Ectodermal cell (in vitro differentiated cells): ENCODE measurements around the gene PRKCH.

Experiments used
- H3K27ac ChIP-seq: 2 replicates; pipeline ENCODE4 v1.7.0; 2013; ENCODE audit warnings: mild to moderate bottlenecking, low read depth, low read length; ENCODE audit not compliant: insufficient read depth, poor library complexity, severe bottlenecking
- H3K27me3 ChIP-seq: 2 replicates; pipeline ENCODE4 v1.7.0; 2013; ENCODE audit warnings: mild to moderate bottlenecking, low read length; ENCODE audit not compliant: insufficient read depth, control insufficient read depth, poor library complexity, severe bottlenecking
- H3K36me3 ChIP-seq: one replicate; pipeline ENCODE4 v1.7.0; 2013; ENCODE audit warnings: low read length; ENCODE audit not compliant: control insufficient read depth, insufficient read depth
- H3K4me1 ChIP-seq: one replicate; pipeline ENCODE4 v1.7.0; 2013; ENCODE audit warnings: low read length; ENCODE audit not compliant: control insufficient read depth, insufficient read depth
- H3K4me3 ChIP-seq: 2 replicates; pipeline ENCODE4 v1.7.0; 2013; ENCODE audit warnings: low read depth, low read length, control low read depth; ENCODE audit not compliant: insufficient read depth
- H3K9me3 ChIP-seq: 2 replicates; pipeline ENCODE4 v1.7.0; 2013; ENCODE audit warnings: mild to moderate bottlenecking, low read length, moderate library complexity; ENCODE audit not compliant: control insufficient read depth
- WGBS, 2 experiments: methylation state at CpG; one replicate each; pipeline ENCODE4 v1.1.7; 2013; ENCODE audit warnings: missing lambda C conversion rate in 2 of 2; 5-methylcytosine and 5-hydroxymethylcytosine counted together

PRKCH gene

DNA sequence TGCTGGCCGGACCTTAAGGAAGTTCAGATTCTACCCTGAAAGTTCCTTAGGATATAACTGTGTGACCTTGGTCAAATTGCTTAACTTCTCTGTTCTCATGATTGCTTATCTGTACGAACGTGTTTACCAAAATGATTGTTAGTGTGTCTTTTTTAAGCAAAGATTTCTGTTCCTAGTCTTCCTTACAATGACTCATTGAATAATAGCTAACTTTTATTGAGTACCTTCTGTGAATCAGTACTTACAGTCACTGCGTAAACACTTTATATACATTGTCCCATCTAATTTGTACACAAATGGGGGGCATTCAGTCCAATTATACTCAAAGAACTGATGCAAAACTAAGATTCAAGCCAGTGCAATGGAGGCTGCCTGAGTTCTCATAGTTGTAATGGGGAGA is 36.0 kb upstream of the PRKCH start:
- Histone ChIP-seq H3K9me3 (no peaks in the 10 kb centered on the region), H3K4me1 (no peaks in the 10 kb centered on the region), H3K36me3 (no peaks in the 10 kb centered on the region), H3K27ac (no peak overlapping the region), H3K27me3 (peaks cover 40% of the 10 kb centered on the region), H3K4me3 (no peak overlapping the region)
- 90 to 96% methylated on average over 4 of the region's 4 CpGs for WGBS, 2 experiments

DNA sequence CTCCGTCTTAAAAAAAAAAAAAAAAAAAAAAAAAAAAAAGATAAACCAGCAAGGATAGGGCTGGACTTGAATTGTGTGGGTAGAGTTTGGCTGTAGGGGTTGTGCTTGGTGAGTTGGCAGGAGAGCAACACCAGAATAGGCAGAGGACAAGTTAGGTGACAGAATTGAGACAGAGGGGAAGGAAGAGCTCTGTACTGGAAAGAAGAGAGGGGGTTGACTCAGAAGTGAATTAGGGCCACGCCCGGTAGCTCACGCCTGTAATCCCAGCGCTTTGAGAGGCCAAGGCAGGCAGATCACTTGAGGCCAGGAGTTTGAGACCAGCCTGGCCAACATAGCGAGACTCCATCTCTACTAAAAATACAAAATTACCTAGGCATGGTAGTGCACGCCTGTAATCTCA is 34.2 kb upstream of the PRKCH start:
- Histone ChIP-seq H3K9me3 (no peaks in the 10 kb centered on the region), H3K27ac (no peak overlapping the region), H3K4me1 (no peaks in the 10 kb centered on the region), H3K4me3 (no peak overlapping the region), H3K27me3 (peaks cover 22% of the 10 kb centered on the region), H3K36me3 (no peaks in the 10 kb centered on the region)
- WGBS, 2 experiments, result 94 to 95% methylated on average over 6 to 7 of the region's 7 CpGs

DNA sequence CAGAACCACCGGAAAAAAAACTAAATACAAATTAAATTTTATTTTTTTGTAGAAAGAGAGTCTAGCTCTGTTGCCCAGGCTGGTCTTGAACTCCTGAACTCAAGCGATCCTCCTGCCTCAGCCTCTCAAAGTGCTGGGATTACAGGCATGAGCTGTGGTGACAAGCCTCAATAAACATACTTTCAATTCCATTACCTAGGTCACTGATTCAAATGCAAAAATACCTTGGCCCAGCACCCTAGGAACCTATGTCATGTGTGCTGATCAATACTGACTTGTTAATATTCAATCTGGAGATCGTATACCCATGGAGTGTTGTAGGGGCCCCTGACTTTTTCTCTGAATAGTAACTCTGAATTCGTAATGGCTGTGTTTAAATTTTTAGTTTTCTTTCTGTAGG is 33.2 kb upstream of the PRKCH start:
- peaks cover 12% of the 10 kb centered on the region for H3K27me3 ChIP-seq
- 88 to 94% methylated on average over 3 to 4 of the region's 4 CpGs for WGBS, 2 experiments

DNA sequence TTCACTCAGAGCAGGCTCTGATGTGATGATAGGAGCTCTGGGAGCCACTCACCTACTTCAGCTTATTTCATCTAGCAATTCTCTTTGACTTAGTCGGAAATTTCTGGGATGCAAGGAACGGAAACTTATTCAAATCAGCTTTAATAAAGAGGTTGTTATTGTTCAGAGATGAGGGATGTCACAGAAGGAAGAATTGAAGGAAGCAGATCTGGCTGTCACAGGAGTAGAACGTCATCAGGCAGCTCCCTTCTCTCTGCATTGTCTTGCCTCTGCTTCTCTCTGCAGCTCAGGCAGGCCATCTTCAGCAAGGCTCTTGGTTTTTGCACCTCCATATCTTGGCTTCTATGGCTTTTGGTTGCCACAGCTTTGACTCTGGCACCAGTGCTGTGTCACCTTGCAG is 32.7 kb upstream of the PRKCH start:
- H3K27me3 ChIP-seq, result peaks cover 7% of the 10 kb centered on the region
- no peaks in the 10 kb centered on the region for H3K4me1 ChIP-seq
- no peaks in the 10 kb centered on the region for H3K36me3 ChIP-seq
- no peak overlapping the region for H3K4me3 ChIP-seq
- H3K27ac ChIP-seq, result no peak overlapping the region
- 82 to 87% methylated on average over 3 of the region's 3 CpGs for WGBS, 2 experiments
- H3K9me3 ChIP-seq, result no peaks in the 10 kb centered on the region

More for the DNA sequence above, 33.2 kb upstream of the PRKCH start:
- H3K27ac ChIP-seq, result no peak overlapping the region
- no peaks in the 10 kb centered on the region for H3K36me3 ChIP-seq
- H3K9me3 ChIP-seq, result no peaks in the 10 kb centered on the region
- no peak overlapping the region for H3K4me3 ChIP-seq
- no peaks in the 10 kb centered on the region for H3K4me1 ChIP-seq

DNA sequence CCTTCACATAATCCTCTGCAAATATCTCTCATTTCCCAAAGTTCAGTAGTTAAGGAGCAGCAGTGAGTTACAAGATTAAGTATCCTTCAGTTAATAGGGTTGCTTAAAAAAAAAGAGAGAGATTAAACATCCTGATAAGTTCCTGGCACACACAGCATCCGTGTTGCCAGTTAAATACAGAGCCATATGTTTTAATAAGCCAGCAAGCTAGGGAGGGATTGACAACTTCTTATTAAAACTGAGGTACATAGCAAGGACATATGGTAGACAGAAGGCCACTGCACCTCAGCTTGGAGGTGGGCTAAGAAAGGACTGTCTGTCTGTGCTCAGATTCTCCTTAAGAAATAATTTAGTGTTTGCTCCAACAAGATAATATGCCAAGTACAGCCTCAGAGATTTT is 30.7 kb upstream of the PRKCH start:
- no peaks in the 10 kb centered on the region for H3K36me3 ChIP-seq

DNA sequence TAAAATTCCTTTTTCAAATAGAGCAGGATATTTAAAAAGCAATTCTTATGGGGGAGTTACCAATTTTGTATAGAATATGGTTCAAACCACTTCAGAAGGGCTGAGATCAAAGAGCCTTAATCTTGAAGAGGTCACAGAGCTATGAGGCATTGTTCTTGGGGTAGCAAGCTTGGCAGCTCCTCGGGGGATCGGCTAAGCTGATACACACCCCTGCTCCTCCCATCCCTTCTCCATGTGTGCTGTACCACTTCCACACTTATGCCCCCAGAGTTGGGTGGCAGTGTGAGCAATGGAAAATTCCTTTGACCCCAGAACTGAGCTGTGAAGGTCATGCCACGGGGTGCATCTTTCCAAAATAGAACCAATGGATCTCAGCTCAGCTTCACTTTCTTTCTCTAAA is 25.2 kb upstream of the PRKCH start:
- 65 to 91% methylated on average over 3 of the region's 3 CpGs for WGBS, 2 experiments
- Histone ChIP-seq H3K9me3 (no peaks in the 10 kb centered on the region), H3K36me3 (no peaks in the 10 kb centered on the region), H3K27ac (no peak overlapping the region), H3K27me3 (no peaks in the 10 kb centered on the region), H3K4me3 (no peak overlapping the region), H3K4me1 (no peaks in the 10 kb centered on the region)

More for the DNA sequence above, 30.7 kb upstream of the PRKCH start:
- no peaks in the 10 kb centered on the region for H3K9me3 ChIP-seq
- no peaks in the 10 kb centered on the region for H3K27me3 ChIP-seq
- no peaks in the 10 kb centered on the region for H3K4me1 ChIP-seq
- H3K27ac ChIP-seq, result no peak overlapping the region
- H3K4me3 ChIP-seq, result no peak overlapping the region
- WGBS, 2 experiments, result 87 to 92% methylated on average over 1 of the region's 1 CpG

DNA sequence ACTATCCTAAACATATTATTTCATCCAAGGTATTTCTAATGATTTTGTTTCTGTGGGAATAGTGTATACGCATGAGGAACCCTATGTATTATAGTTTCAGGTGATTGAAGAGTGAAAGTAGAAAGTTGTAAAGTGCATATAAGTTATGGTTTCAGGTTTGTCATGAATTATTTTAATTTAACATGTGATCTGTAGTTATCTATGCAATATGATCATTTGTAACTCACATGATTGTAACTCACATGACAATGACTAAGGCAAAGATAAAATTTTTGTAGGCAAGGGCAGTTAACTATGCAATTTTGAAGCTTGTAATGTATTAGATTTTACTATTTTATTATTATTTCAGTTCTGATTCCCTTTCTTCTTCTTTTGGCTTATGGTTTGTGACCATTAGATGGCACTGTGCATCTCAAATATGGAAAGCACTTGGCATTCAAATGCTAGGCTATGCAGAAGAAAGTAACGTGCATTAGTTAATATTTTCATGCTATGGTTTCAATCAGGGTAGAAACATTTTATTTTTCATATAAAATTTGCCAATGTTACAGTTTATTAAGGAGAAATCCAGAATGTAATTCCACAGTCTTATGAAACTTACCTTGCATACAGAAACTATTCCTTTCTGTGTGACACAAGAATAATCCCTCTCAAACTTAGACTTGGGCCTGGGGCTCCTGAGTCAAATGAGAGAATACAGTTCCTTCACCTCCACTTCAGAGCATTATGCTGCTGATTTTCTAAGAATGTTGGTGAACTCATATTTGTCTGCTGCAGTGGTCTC is 24.5 kb upstream of the PRKCH start:
- Histone ChIP-seq H3K4me3 (no peak overlapping the region), H3K27ac (no peak overlapping the region), H3K27me3 (no peaks in the 10 kb centered on the region), H3K9me3 (no peaks in the 10 kb centered on the region), H3K4me1 (no peaks in the 10 kb centered on the region), H3K36me3 (no peaks in the 10 kb centered on the region)
- 73 to 88% methylated on average over 1 to 2 of the region's 2 CpGs for whole genome bisulfite sequencing, 2 experiments

DNA sequence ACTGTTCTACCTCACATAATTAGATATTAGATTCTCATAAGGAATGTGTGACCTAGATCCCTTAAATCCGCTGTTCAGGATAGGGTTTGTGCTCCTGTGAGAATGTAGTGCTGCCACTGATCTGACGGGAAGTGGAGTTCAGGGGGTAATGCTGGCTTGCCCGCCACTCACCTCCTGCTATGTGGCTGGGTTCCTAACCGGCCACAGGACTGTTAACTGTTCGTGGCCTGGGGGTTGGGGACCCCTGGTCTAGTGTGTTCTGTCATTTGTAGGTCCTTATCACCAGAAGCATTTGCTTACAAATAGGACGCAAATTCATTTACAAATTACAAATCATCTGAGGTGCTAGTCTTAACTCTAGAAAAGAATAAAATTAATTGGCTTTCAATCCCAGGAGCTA is 23.8 kb upstream of the PRKCH start:
- H3K9me3 ChIP-seq, result no peaks in the 10 kb centered on the region
- no peak overlapping the region for H3K27ac ChIP-seq
- no peaks in the 10 kb centered on the region for H3K36me3 ChIP-seq
- H3K4me3 ChIP-seq, result no peak overlapping the region
- 75% methylated on average over 6 of the region's 6 CpGs for WGBS, 2 experiments
- no peaks in the 10 kb centered on the region for H3K4me1 ChIP-seq
- no peaks in the 10 kb centered on the region for H3K27me3 ChIP-seq

DNA sequence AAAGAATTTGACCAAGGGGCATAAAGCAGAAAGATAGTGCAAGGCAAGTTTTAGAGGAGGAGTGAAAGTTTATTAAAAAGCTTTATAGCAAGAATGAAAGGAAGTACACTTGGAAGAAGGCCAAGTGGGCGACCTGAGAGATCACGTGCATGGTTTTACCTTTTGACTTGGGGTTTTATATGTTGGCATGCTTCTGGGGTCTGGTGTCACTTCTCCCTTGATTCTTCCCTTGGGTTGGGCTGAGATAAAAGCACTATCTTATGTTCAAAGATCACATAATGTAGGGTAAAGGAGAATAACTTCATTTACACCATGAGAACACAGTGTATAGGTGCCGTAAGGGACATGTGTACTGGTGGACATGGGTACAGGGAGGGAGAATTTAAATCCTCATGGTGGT is 22.6 kb upstream of the PRKCH start:
- Histone ChIP-seq H3K9me3 (no peaks in the 10 kb centered on the region), H3K4me3 (no peak overlapping the region), H3K36me3 (no peaks in the 10 kb centered on the region), H3K27me3 (no peaks in the 10 kb centered on the region), H3K4me1 (no peaks in the 10 kb centered on the region), H3K27ac (no peak overlapping the region)
- 88 to 96% methylated on average over 3 of the region's 3 CpGs for WGBS, 2 experiments

DNA sequence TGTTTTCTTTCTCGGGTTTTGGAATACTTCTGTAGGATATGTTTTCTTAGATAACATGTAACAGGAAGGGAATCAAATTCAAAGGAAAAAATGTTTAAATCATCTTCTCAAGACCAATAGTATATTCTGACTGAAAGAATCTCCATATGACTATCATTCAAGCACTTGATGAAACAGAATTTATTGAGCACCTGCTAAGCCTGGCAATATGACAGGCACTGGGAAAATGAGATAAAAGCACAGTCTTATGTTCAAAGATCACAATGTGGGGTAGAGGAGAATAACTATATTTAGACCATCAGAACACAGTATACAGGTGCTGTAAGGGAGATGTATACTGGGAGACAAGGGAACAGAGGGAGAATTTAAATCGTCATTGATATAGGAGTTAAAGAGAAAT is 21.2 kb upstream of the PRKCH start:
- no peaks in the 10 kb centered on the region for H3K4me1 ChIP-seq
- no peaks in the 10 kb centered on the region for H3K9me3 ChIP-seq
- no peak overlapping the region for H3K27ac ChIP-seq
- H3K36me3 ChIP-seq, result no peaks in the 10 kb centered on the region
- no peak overlapping the region for H3K4me3 ChIP-seq
- no peaks in the 10 kb centered on the region for H3K27me3 ChIP-seq
- WGBS, 2 experiments, result 59 to 68% methylated on average over 2 of the region's 2 CpGs
